ENCODE measurements around the gene FOLR1. TPM values are rescaled to one million over a fixed set of nuclear protein-coding genes. Genes with fewer than 3 reads are reported as not detected.

The FOLR1 gene
- polyA plus RNA-seq, 12 donors = 1.2 to 9.3 (median 3.7) TPM; not detected in 2

GRCh38 chr11:72222907-72223614, 31.1 kb downstream of the FOLR1 start:
- peak; percentile 93 for DNase-seq

DNA sequence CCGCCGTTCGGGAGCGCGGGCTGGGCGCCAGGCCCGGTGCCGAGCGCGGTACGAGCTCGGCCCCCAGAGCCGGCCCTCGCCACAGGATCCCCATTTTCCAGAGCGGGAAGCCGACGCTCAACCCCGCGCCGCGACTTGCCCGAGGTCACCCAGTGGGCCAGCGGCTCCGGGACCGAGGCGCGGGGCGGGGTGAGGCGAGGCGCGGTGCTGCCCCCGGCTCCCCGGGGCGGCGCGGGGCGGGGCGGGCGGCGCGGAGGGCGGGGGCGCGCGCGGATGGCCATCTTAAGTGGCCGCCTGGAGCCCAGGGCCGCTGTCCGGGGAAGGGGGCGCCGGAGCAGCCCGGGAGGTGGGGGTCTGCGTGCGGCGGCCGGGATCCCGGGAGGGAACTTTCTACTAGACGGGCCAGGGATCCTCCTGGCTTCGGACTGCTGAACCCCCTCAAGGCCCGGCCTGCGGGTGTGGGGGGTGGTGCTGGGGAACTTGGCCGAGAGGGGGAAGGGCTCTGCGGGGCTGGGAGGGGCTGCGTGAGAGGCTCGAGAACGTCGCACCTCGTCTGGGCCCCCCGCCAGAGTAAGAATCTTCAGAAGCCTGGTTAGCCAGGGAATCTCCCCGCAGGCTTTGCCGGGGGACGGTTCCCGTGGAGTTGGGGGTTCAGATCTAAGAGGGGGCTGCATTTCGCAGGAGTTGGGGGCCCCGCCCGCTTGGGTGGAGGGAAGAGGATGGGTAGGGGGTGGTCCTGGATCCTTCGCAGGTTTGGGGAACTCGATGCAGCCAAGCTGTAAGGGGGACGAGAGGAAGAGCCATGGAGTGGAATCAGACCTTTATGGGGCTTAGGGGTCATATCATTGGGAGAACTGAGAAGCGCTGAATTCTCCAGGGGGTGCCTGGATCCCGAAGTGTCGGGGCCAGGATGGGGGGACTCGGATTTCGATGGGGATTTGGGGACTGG, 31.9 kb downstream of the FOLR1 start:
- peak; percentile 80 for DNase-seq

DNA sequence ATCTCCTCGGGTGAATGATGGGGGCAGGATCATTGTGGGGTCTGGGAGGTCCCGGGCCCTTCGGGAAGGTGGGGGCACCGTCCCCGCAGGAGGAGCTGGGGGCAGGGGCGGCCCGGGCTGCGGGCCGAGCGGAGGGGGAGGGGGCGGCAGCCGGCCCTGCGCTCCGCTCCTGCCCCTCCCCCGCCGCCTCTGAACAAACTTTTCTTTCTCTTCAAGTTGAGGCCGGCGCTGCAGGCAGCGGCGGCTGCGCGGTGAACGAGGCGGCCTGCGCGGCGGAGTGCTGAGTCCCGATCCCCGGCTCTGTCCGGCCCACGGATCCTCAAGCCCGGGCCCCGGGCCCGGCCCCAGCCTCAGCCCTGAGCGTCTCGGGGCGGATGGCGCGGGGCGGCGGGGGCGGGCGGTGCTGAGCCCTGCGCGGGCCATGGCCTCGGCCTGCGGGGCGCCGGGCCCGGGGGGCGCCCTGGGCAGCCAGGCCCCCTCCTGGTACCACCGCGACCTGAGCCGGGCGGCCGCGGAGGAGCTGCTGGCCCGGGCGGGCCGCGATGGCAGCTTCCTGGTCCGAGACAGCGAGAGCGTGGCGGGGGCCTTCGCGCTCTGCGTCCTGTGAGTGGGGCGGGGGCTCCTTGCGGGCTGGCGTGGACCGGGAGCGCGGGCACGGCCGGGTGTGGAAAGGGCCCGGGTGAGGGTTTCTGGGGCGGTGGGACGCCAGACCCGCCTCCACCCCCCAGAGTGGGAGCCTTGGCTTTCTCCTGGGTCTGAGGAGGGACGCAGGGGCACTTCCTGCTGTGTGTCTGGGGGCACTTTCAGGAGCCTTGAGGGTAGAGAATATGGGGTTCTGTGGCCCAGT, 32.8 kb downstream of the FOLR1 start, which contains the start of gene INPPL1:
Gene INPPL1 (plus strand): TSS at position 204 of the 847 bp plus-strand sequence. CDS start 218 bp downstream, at position 422.
- peak; percentile 44 for DNase-seq

DNA sequence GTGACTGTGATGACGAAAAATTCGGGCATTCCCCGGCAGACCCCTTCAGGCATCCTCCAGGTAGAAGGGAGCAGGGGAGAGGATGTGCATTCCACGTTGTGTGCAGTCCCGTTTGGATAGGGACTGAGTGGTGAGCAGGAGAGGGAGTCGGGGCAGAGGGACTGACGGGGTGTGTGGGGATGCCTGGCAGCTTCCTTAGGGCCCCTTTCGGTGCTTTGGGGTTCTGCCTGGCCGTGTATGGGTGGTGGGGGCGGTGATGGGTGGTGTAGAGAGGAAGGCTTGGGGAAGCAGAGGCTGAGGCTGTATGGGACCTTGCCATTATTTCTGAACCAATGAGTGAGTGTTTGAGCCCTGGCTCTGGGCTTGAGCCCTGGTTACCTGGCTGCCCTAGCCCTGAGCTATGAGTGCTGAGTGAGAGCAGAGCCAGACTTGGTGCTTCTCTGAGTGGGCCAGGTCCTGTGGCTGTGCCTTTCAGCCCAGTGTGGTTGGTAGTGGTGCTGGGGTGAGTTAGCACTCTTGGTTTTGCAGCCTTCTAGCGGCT, 33.5 kb downstream of the FOLR1 start:
- no peak for DNase-seq

DNA sequence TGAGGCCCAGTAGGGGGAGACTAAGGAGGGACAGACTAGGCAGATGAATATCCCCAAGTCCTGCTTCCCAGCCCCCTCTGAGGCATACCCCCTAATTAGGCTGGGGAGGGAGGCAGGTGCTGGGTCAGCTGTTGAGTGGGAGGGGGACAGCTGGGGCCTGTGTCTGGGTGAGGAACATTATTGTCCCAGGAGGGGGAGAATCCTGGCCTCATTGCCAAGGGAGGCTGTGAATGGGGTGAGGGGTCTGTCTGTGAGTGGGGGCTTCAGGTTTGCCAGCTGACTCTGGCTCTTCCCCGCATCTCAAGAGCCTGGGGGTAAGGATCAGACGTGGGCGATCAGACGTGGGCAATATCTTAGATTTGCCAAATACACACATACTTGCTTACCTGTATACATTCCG, 34.8 kb downstream of the FOLR1 start:
- DNase-seq = no peak

- DNase-seq = no peak
These were observed 35.6 kb downstream of the FOLR1 start for GRCh38 chr11:72227316-72228228.

DNA sequence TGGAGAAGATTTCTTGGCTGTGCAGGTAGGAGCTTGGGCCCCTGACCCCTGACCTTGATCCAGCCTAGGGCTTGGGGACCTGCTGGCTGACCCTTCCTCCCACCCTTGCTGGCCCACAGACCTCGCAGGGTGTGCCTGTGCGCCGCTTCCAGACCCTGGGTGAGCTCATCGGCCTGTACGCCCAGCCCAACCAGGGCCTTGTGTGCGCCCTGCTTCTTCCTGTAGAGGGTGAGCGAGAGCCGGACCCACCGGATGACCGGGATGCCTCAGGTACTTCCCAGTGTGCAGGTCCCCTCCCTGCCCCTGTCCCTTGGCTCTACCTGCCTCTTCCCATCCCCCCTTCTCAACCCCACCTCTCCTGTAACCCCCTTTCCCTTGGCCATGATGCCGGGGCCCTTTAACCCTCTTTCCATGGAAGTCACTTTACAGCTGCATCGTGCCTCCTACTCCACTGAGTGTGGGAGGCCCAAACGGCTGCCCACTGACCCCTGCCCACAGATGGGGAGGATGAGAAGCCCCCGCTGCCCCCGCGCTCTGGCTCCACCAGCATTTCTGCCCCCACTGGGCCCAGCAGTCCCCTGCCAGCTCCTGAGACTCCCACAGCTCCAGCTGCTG, 36.4 kb downstream of the FOLR1 start:
- DNase-seq = no peak

DNA sequence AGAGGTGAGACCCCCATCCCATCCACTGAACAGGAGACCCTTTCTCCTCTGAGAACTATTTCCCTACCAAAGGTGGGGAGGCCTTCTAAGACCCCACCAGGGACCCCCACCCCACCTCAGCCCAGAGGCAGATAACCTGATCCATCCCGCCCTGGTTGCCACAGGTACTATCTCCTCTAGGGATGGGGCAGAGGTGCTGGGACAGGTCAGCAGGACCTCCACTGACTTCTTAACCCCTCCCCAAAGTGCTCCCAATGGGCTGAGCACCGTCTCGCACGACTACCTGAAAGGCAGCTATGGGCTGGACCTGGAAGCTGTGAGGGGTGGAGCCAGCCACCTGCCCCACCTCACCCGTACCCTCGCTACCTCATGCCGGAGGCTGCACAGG, 36.9 kb downstream of the FOLR1 start:
- DNase-seq = no peak

- DNase-seq = no peak
These were observed 37.5 kb downstream of the FOLR1 start for GRCh38 chr11:72229336-72229924.

GRCh38 chr11:72229925-72230763, 38.2 kb downstream of the FOLR1 start:
- no peak for DNase-seq

DNA sequence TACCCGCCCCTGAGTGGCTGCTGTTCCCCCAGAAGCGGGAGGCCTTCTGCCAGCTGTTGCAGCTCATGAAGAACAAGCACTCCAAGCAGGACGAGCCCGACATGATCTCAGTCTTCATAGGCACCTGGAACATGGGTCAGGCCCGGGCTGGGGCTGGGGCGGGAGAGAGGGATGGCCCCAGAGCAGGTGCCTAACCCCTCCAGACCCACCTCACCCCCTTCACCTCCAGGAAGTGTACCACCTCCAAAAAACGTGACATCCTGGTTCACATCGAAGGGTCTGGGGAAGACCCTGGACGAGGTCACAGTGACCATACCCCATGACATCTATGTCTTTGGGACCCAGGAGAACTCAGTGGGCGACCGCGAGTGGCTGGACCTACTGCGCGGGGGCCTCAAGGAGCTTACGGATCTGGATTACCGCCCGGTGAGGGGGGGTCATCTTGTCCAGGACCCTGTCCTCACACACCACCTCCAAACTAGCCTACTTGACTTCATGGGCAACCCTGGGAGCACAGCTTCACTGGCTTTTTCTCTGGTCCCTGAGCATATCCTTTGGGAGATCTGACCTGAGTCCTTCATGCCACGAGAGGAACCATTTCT, 38.9 kb downstream of the FOLR1 start:
- DNase-seq = no peak

- DNase-seq = no peak
These were observed 39.7 kb downstream of the FOLR1 start for GRCh38 chr11:72231396-72232259.

DNA sequence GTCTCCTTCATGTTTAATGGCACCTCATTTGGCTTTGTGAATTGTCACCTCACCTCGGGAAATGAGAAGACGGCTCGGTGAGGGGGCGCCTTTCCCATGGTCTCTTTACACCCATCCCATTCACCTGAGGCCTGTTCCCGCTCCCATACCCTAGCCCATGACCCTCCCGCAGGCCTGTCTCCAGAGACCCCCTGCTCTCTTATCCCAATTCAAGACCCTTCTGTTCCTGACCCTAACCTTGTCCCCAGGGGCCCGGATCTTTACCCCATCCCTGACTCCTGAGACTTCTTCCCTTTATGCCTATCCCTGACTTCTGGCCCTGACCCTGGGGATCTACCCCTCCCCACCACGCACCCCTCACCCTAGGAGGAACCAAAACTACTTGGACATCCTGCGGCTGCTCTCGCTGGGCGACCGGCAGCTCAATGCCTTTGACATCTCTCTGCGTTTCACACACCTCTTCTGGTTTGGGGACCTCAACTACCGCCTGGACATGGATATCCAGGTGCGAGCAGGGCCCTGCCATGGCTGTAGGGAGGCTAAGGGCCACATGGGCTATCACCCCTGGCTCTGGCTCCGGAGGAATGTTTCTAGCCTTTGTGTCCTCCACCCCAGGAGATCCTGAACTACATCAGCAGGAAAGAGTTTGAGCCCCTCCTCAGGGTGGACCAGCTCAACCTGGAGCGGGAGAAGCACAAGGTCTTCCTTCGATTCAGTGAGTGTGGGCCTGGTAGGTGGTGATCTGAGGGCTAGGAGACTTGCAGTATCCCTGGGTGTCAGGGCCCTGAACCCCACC, 40.5 kb downstream of the FOLR1 start:
- DNase-seq = no peak

- DNase-seq = no peak
These were observed 41.3 kb downstream of the FOLR1 start for GRCh38 chr11:72233056-72233772.

- DNase-seq = no peak
These were observed 42.0 kb downstream of the FOLR1 start for GRCh38 chr11:72233773-72234513.
